Gastroesophageal sphincter (tissue), 4 donors: Measurements from ENCODE around the gene SLC4A4. TPM values are rescaled to one million over a fixed set of nuclear protein-coding genes. Genes with fewer than 3 reads are reported as not detected.

Experiments used
- ATAC-seq: fragments of 150-250 bp; one replicate; pipeline ENCODE4 v1.9.1; 2016; ENCODE audit warnings: mild to moderate bottlenecking, moderate library complexity
- H3K27ac ChIP-seq, 4 donors: fragments of 200-600 bp; sonication (generic) in 3 of 4; 1 replicate in 3 of 4; 2 replicates in 1 of 4; pipeline ENCODE4 v1.5.1; 2016 to 2019
- H3K27me3 ChIP-seq: fragments of 200-600 bp; sonication (generic); one replicate; pipeline ENCODE4 v1.5.1; 2019
- H3K36me3 ChIP-seq, 2 donors: fragments of 200-600 bp; sonication (generic); one replicate each; pipeline ENCODE4 v1.5.1; 2019; ENCODE audit warnings: control low read depth in 1 of 2
- H3K4me1 ChIP-seq, 3 donors: fragments of 200-600 bp; sonication (generic); 1 replicate in 2 of 3; 2 replicates in 1 of 3; pipeline ENCODE4 v1.5.1; 2016 to 2019; ENCODE audit warnings: control low read depth in 2 of 3
- H3K4me3 ChIP-seq, 2 donors: fragments of 200-600 bp; sonication (generic); one replicate each; pipeline ENCODE4 v1.5.1; 2019; ENCODE audit warnings: mild to moderate bottlenecking in 1 of 2, moderate library complexity in 1 of 2
- H3K9me3 ChIP-seq, 3 donors: fragments of 200-600 bp; sonication (generic); one replicate each; pipeline ENCODE4 v1.5.1; 2017 to 2019; ENCODE audit warnings: control low read depth in 2 of 3
- EP300 ChIP-seq: sonication (generic); formaldehyde crosslinking; IDR thresholded peaks from one replicate; pipeline ENCODE4 v1.6.1; 2017; ENCODE audit warnings: antibody characterized with exemption, mild to moderate bottlenecking
- POLR2A ChIP-seq, 2 donors: fragments of 450-650 bp; IDR thresholded peaks; one replicate each; pipeline ENCODE4 v1.6.1; 2017; ENCODE audit warnings: antibody characterized with exemption in 2 of 2, mild to moderate bottlenecking in 2 of 2, moderate library complexity in 1 of 2
- POLR2AphosphoS5 ChIP-seq: sonication (generic); formaldehyde crosslinking; IDR thresholded peaks from one replicate; pipeline ENCODE4 v1.6.1; 2017; ENCODE audit warnings: antibody characterized with exemption
- WGBS, 2 donors: methylation state at CpG; one replicate each; pipeline ENCODE4 v1.1.5; 2018; ENCODE audit warnings: low coverage in 1 of 2; 5-methylcytosine and 5-hydroxymethylcytosine counted together
- total RNA-seq, 4 donors: library from RNA; depleted of rRNA; stranded (reverse); fragments of >200 nt; gene quantifications; one replicate each; pipeline ENCODE4 v1.1.0, GENCODE V29; 2016
- TF ChIP-seq, protein P1 (sequence below), 4 experiments: fragments of 200-600 bp in 2 of 4; fragments of 450-650 bp in 2 of 4; sonication (generic) in 1 of 4; IDR thresholded peaks; one replicate each; pipeline ENCODE4 v1.5.1; 2017 to 2019; ENCODE audit warnings: antibody characterized with exemption in 4 of 4, mild to moderate bottlenecking in 2 of 4, moderate library complexity in 2 of 4

SLC4A4 gene
- total RNA-seq, 4 donors from 2014 or later: 3.2 to 5.5 (median 4.4) TPM

GRCh38 chr4:71604785-71605184 lies 266.0 kb downstream of the SLC4A4 start:
- TF ChIP-seq EP300: no peak
- no peak for TF ChIP-seq POLR2A (IDR thresholded peaks at IDR 0.05)
- TF ChIP-seq, protein P1, sequence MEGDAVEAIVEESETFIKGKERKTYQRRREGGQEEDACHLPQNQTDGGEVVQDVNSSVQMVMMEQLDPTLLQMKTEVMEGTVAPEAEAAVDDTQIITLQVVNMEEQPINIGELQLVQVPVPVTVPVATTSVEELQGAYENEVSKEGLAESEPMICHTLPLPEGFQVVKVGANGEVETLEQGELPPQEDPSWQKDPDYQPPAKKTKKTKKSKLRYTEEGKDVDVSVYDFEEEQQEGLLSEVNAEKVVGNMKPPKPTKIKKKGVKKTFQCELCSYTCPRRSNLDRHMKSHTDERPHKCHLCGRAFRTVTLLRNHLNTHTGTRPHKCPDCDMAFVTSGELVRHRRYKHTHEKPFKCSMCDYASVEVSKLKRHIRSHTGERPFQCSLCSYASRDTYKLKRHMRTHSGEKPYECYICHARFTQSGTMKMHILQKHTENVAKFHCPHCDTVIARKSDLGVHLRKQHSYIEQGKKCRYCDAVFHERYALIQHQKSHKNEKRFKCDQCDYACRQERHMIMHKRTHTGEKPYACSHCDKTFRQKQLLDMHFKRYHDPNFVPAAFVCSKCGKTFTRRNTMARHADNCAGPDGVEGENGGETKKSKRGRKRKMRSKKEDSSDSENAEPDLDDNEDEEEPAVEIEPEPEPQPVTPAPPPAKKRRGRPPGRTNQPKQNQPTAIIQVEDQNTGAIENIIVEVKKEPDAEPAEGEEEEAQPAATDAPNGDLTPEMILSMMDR (IDR thresholded peaks at IDR 0.05): no peak
- no peak for TF ChIP-seq POLR2AphosphoS5
- WGBS, 2 donors: 69 to 75% methylated on average over 5 of the region's 5 CpGs
- Histone ChIP-seq H3K9me3 (no peaks in the 10 kb centered on the region), H3K27me3 (peaks cover 5% of the 10 kb centered on the region), H3K36me3 (no peaks in the 10 kb centered on the region), H3K27ac (no peak overlapping the region), H3K4me1 (no peaks in the 10 kb centered on the region), H3K4me3 (no peak overlapping the region)
- no peak for ATAC-seq

DNA sequence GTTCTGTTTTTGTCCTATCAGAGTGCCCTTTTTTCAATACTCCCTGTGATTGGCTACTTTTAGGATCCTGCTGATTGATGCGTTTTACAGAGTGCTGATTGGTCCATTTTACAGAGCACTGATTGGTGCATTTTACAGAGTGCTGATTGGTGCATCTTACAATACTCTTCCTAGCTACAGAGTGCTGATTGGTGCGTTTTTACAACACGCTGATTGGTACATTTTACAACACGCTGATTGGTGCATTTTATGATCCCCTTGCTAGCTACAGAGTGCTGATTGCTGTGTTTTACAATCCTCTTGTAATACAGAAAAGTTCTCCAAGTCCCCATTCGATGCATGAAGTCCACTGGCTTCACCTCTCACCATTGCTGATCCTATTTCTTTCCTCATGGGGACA lies 268.3 kb downstream of the SLC4A4 start:
- TF ChIP-seq EP300 (no peak), POLR2AphosphoS5 (no peak), POLR2A (IDR thresholded peaks at IDR 0.05) (no peak)
- TF ChIP-seq, protein P1 (IDR thresholded peaks at IDR 0.05): no peak
- Histone ChIP-seq H3K4me1 (no peaks in the 10 kb centered on the region), H3K9me3 (no peaks in the 10 kb centered on the region), H3K36me3 (no peaks in the 10 kb centered on the region), H3K27ac (no peak overlapping the region), H3K4me3 (no peak overlapping the region), H3K27me3 (peaks cover 5% of the 10 kb centered on the region)
- ATAC-seq: no peak
- 92% methylated on average over 5 of the region's 5 CpGs; no CpG with 5 or more reads in 1 of the 2 donors for WGBS, 2 donors

- Histone ChIP-seq H3K27me3 (peaks cover 5% of the 10 kb centered on the region), H3K9me3 (no peaks in the 10 kb centered on the region), H3K4me1 (no peaks in the 10 kb centered on the region), H3K27ac (no peak overlapping the region), H3K4me3 (no peak overlapping the region), H3K36me3 (no peaks in the 10 kb centered on the region)
- 64 to 69% methylated on average over 2 to 3 of the region's 3 CpGs for WGBS, 2 donors
- TF ChIP-seq, protein P1 (IDR thresholded peaks at IDR 0.05): no peak
- TF ChIP-seq POLR2A (IDR thresholded peaks at IDR 0.05) (no peak), POLR2AphosphoS5 (no peak), EP300 (no peak)
- ATAC-seq: no peak
Observed at GRCh38 chr4:71607780-71608677, 269.2 kb downstream of the SLC4A4 start.

DNA sequence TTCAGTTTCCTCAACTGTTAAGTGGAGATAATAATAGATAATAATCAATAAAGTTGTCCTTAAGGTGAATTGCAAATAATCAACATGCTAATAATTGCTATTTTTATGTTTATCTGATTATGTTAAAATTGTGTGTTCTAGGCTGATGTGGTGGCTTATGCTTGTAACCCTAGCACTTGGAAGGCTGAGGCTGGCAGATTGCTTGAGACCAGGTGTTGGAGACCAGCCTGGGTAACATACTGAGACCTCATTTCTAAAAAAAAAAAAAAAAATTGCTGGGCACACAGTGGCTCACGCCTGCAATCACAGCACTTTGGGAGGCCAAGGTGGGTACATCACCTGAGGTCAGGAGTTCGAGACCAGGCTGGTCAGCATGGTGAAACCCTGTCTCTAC lies 269.9 kb downstream of the SLC4A4 start:
- TF ChIP-seq POLR2AphosphoS5 (no peak), POLR2A (IDR thresholded peaks at IDR 0.05) (no peak), EP300 (no peak)
- TF ChIP-seq, protein P1 (IDR thresholded peaks at IDR 0.05): no peak
- no peak for ATAC-seq
- Histone ChIP-seq H3K36me3 (no peaks in the 10 kb centered on the region), H3K4me1 (no peaks in the 10 kb centered on the region), H3K27me3 (peaks cover 5% of the 10 kb centered on the region), H3K4me3 (no peak overlapping the region), H3K27ac (no peak overlapping the region), H3K9me3 (no peaks in the 10 kb centered on the region)
- WGBS, 2 donors: 0 to 68% methylated on average over 1 to 2 of the region's 2 CpGs

DNA sequence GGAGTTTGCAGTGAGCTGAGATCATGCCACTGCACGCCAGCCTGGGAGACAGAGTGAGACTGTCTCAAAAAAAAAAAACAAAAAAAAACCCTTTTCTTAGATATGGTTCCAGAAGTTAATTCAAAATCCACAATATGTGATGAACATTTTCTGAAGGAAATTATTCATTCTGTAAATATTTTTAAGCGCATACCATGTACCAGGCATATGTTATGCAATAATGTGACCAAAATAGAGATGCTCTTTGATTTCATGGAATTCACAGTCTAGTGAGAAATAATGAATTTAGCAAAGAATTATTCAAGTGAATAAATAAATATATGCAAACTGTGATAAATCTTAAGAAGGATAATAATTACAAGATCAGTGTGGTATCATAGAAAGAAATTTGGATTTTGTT lies 270.3 kb downstream of the SLC4A4 start:
- no peak overlapping the region for H3K4me3 ChIP-seq
- WGBS, 2 donors: 100% methylated on average over 1 to 2 of the region's 2 CpGs
- no peak overlapping the region for H3K27ac ChIP-seq
- ATAC-seq: no peak
- peaks cover 5% of the 10 kb centered on the region for H3K27me3 ChIP-seq
- no peaks in the 10 kb centered on the region for H3K9me3 ChIP-seq
- H3K36me3 ChIP-seq: no peaks in the 10 kb centered on the region
- no peaks in the 10 kb centered on the region for H3K4me1 ChIP-seq
- TF ChIP-seq POLR2AphosphoS5 (no peak), EP300 (no peak), POLR2A (IDR thresholded peaks at IDR 0.05) (no peak)
- TF ChIP-seq, protein P1 (IDR thresholded peaks at IDR 0.05): no peak
